Uterus (tissue), 4 donors: ENCODE results near the gene STK11IP. TPM values are rescaled to one million over a fixed set of nuclear protein-coding genes. Genes with fewer than 3 reads are reported as not detected.

Experiments used
- DNase-seq, 2 donors: peaks; one replicate each; pipeline ENCODE4 v3.0.0-alpha.2; 2019 to 2020
- H3K27ac ChIP-seq, 2 donors: fragments of 200-600 bp; sonication (generic); 1 replicate in 1 of 2; 2 replicates in 1 of 2; pipeline ENCODE4 v1.5.1; 2016 to 2018
- H3K27me3 ChIP-seq, 2 donors: fragments of 200-600 bp; sonication (generic); one replicate each; pipeline ENCODE4 v1.5.1; 2018 to 2019; ENCODE audit warnings: control low read depth in 1 of 2
- H3K36me3 ChIP-seq, 2 donors: fragments of 200-600 bp; sonication (generic); one replicate each; pipeline ENCODE4 v1.5.1; 2019; ENCODE audit warnings: control low read depth in 1 of 2
- H3K4me1 ChIP-seq, 2 donors: fragments of 200-600 bp; sonication (generic); one replicate each; pipeline ENCODE4 v1.5.1; 2018 to 2019; ENCODE audit warnings: control low read depth in 1 of 2
- H3K4me3 ChIP-seq, 2 donors: fragments of 200-600 bp; sonication (generic); 1 replicate in 1 of 2; 2 replicates in 1 of 2; pipeline ENCODE4 v1.5.1; 2018 to 2019; ENCODE audit warnings: mild to moderate bottlenecking in 1 of 2
- H3K9me3 ChIP-seq, 2 donors: fragments of 200-600 bp; sonication (generic); one replicate each; pipeline ENCODE4 v1.5.1; 2019; ENCODE audit warnings: control low read depth in 1 of 2
- CTCF ChIP-seq, 4 experiments: fragments of 200-600 bp in 2 of 4; fragments of 450-650 bp in 2 of 4; sonication (generic) in 2 of 4; IDR thresholded peaks; one replicate each; pipeline ENCODE4 v1.5.1; 2016 to 2019; ENCODE audit warnings: antibody characterized with exemption in 4 of 4, mild to moderate bottlenecking in 2 of 4, moderate library complexity in 1 of 4
- POLR2A ChIP-seq, 2 donors: fragments of 450-650 bp; IDR thresholded peaks; one replicate each; pipeline ENCODE4 v1.6.1; 2016; ENCODE audit warnings: antibody characterized with exemption in 2 of 2, mild to moderate bottlenecking in 1 of 2, moderate library complexity in 1 of 2
- intact Hi-C: fragments of 100-400 bp; cut with DNase I; formaldehyde crosslinking; loops from one replicate; pipeline ENCODE4 v1.15.1; 2023; ENCODE audit warnings: low total_unique reads
- total RNA-seq, 4 donors: library from RNA; depleted of rRNA in 3 of 4; stranded (reverse); fragments of >200 nt in 3 of 4; gene quantifications; one replicate each; pipeline versions ENCODE4 v1.1.0 to v1.2.4, GENCODE V29; 2014 to 2023
- donor health status: DM: yes; HTN: yes; CAD: no.

Gene STK11IP
- total RNA-seq, 4 donors from 2014 or later, result 0.51 to 28.0 (median 13.1) TPM

GRCh38 chr2:219613461-219614070 is 15.9 kb downstream of the STK11IP start:
- Histone ChIP-seq H3K27ac (no peak overlapping the region), H3K4me1 (peaks cover 0 to 6% of the 10 kb centered on the region in 2 donors), H3K27me3 (no peaks in the 10 kb centered on the region), H3K36me3 (no peaks in the 10 kb centered on the region), H3K4me3 (no peak overlapping the region), H3K9me3 (no peaks in the 10 kb centered on the region)
- TF ChIP-seq POLR2A (IDR thresholded peaks at IDR 0.05), result no peak
- TF ChIP-seq CTCF (IDR thresholded peaks at IDR 0.05), result no peak
- DNase-seq, result no peak
- intact Hi-C loops, result no loop called here

- Histone ChIP-seq H3K4me1 (peaks cover 0 to 2% of the 10 kb centered on the region in 2 donors), H3K4me3 (no peak overlapping the region), H3K27ac (no peak overlapping the region), H3K27me3 (no peaks in the 10 kb centered on the region), H3K36me3 (no peaks in the 10 kb centered on the region), H3K9me3 (no peaks in the 10 kb centered on the region)
- no peak for DNase-seq
- intact Hi-C loops, result no loop called here
- TF ChIP-seq POLR2A (IDR thresholded peaks at IDR 0.05), result no peak
- no peak for TF ChIP-seq CTCF (IDR thresholded peaks at IDR 0.05)
Observed at GRCh38 chr2:219614076-219614860, 16.6 kb downstream of the STK11IP start.

- Histone ChIP-seq H3K9me3 (no peaks in the 10 kb centered on the region), H3K27ac (no peak overlapping the region), H3K4me3 (no peak overlapping the region), H3K36me3 (no peaks in the 10 kb centered on the region), H3K27me3 (no peaks in the 10 kb centered on the region), H3K4me1 (no peaks in the 10 kb centered on the region)
- TF ChIP-seq CTCF (IDR thresholded peaks at IDR 0.05), result no peak
- TF ChIP-seq POLR2A (IDR thresholded peaks at IDR 0.05), result no peak
- intact Hi-C loops, result no loop called here
- DNase-seq, result no peak
Observed at GRCh38 chr2:219615036-219615435, 17.4 kb downstream of the STK11IP start.

- H3K36me3 ChIP-seq, result no peaks in the 10 kb centered on the region
- no peak overlapping the region for H3K4me3 ChIP-seq
- TF ChIP-seq CTCF (IDR thresholded peaks at IDR 0.05) (no peak), POLR2A (IDR thresholded peaks at IDR 0.05) (no peak)
- no peaks in the 10 kb centered on the region for H3K9me3 ChIP-seq
- no peak overlapping the region for H3K27ac ChIP-seq
- no peaks in the 10 kb centered on the region for H3K4me1 ChIP-seq
- no peak for DNase-seq
- H3K27me3 ChIP-seq, result no peaks in the 10 kb centered on the region
- intact Hi-C loops, result no loop called here
Observed at GRCh38 chr2:219615894-219616293, 18.2 kb downstream of the STK11IP start.

GRCh38 chr2:219616550-219616949 is 18.9 kb downstream of the STK11IP start:
- intact Hi-C loops, result no loop called here
- H3K36me3 ChIP-seq, result no peaks in the 10 kb centered on the region
- H3K27me3 ChIP-seq, result no peaks in the 10 kb centered on the region
- H3K9me3 ChIP-seq, result no peaks in the 10 kb centered on the region
- DNase-seq, result no peak
- no peak for TF ChIP-seq POLR2A (IDR thresholded peaks at IDR 0.05)
- no peak for TF ChIP-seq CTCF (IDR thresholded peaks at IDR 0.05)
- no peaks in the 10 kb centered on the region for H3K4me1 ChIP-seq
- no peak overlapping the region for H3K27ac ChIP-seq
- H3K4me3 ChIP-seq, result no peak overlapping the region
